ENCODE measurements around the gene DNASE1.

Gene DNASE1

GRCh38 chr16:3641801-3642396 lies 12.6 kb upstream of the DNASE1 start:
- no peak for DNase-seq (ENCODE audit: low read depth, low spot score)
- WGBS (ENCODE audit: insufficient coverage, insufficient read length) = no CpG with 5 or more reads among the region's 9 CpGs
- Histone ChIP-seq H3K4me3 (ENCODE audit: low read length) (no peak overlapping the region), H3K27me3 (ENCODE audit: control insufficient read depth, insufficient read depth, low read length) (no peaks in the 10 kb centered on the region), H3K4me1 (ENCODE audit: control insufficient read depth, insufficient read depth, low read length) (peaks cover 12% of the 10 kb centered on the region), H3K9me3 (ENCODE audit: control insufficient read depth, insufficient read depth, low read length) (no peaks in the 10 kb centered on the region), H3K27ac (ENCODE audit: low read length) (no peak overlapping the region), H3K36me3 (ENCODE audit: control insufficient read depth, insufficient read depth, low read length) (peaks cover 2% of the 10 kb centered on the region; the same call in 1 of the 2 replicates)

GRCh38 chr16:3642397-3643094 lies 11.9 kb upstream of the DNASE1 start:
- no peak overlapping the region for H3K27ac ChIP-seq (ENCODE audit: low read length)
- DNase-seq (ENCODE audit: low read depth, low spot score) = no peak

GRCh38 chr16:3643095-3643730 lies 11.3 kb upstream of the DNASE1 start:
- H3K27ac ChIP-seq (ENCODE audit: low read length) = no peak overlapping the region
- WGBS (ENCODE audit: insufficient coverage, insufficient read length) = no CpG with 5 or more reads among the region's 14 CpGs
- H3K9me3 ChIP-seq (ENCODE audit: control insufficient read depth, insufficient read depth, low read length) = no peaks in the 10 kb centered on the region
- H3K4me3 ChIP-seq (ENCODE audit: low read length) = no peak overlapping the region
- peaks cover 2% of the 10 kb centered on the region; the same call in 1 of the 2 replicates for H3K36me3 ChIP-seq (ENCODE audit: control insufficient read depth, insufficient read depth, low read length)
- H3K4me1 ChIP-seq (ENCODE audit: control insufficient read depth, insufficient read depth, low read length) = peaks cover 12% of the 10 kb centered on the region
- H3K27me3 ChIP-seq (ENCODE audit: control insufficient read depth, insufficient read depth, low read length) = no peaks in the 10 kb centered on the region
- no peak for DNase-seq (ENCODE audit: low read depth, low spot score)

More at GRCh38 chr16:3642397-3643094, 11.9 kb upstream of the DNASE1 start:
- no peaks in the 10 kb centered on the region for H3K9me3 ChIP-seq (ENCODE audit: control insufficient read depth, insufficient read depth, low read length)
- H3K4me3 ChIP-seq (ENCODE audit: low read length) = no peak overlapping the region
- H3K4me1 ChIP-seq (ENCODE audit: control insufficient read depth, insufficient read depth, low read length) = peaks cover 12% of the 10 kb centered on the region
- H3K36me3 ChIP-seq (ENCODE audit: control insufficient read depth, insufficient read depth, low read length) = peaks cover 2% of the 10 kb centered on the region; the same call in 1 of the 2 replicates
- WGBS (ENCODE audit: insufficient coverage, insufficient read length) = no CpG with 5 or more reads among the region's 21 CpGs
- H3K27me3 ChIP-seq (ENCODE audit: control insufficient read depth, insufficient read depth, low read length) = no peaks in the 10 kb centered on the region

- H3K27ac ChIP-seq (ENCODE audit: low read length) = no peak overlapping the region
- no peaks in the 10 kb centered on the region for H3K27me3 ChIP-seq (ENCODE audit: control insufficient read depth, insufficient read depth, low read length)
- peaks cover 2% of the 10 kb centered on the region; the same call in 1 of the 2 replicates for H3K36me3 ChIP-seq (ENCODE audit: control insufficient read depth, insufficient read depth, low read length)
- no peak overlapping the region for H3K4me3 ChIP-seq (ENCODE audit: low read length)
- no CpG with 5 or more reads among the region's 6 CpGs for WGBS (ENCODE audit: insufficient coverage, insufficient read length)
- no peak for DNase-seq (ENCODE audit: low read depth, low spot score)
- H3K4me1 ChIP-seq (ENCODE audit: control insufficient read depth, insufficient read depth, low read length) = peaks cover 12% of the 10 kb centered on the region
- H3K9me3 ChIP-seq (ENCODE audit: control insufficient read depth, insufficient read depth, low read length) = no peaks in the 10 kb centered on the region
Observed at GRCh38 chr16:3645108-3645503, 9.4 kb upstream of the DNASE1 start.

- Histone ChIP-seq H3K9me3 (ENCODE audit: control insufficient read depth, insufficient read depth, low read length) (no peaks in the 10 kb centered on the region), H3K27ac (ENCODE audit: low read length) (no peak overlapping the region), H3K4me3 (ENCODE audit: low read length) (no peak overlapping the region), H3K36me3 (ENCODE audit: control insufficient read depth, insufficient read depth, low read length) (peaks cover 2% of the 10 kb centered on the region), H3K27me3 (ENCODE audit: control insufficient read depth, insufficient read depth, low read length) (no peaks in the 10 kb centered on the region), H3K4me1 (ENCODE audit: control insufficient read depth, insufficient read depth, low read length) (peaks cover 12% of the 10 kb centered on the region)
- WGBS (ENCODE audit: insufficient coverage, insufficient read length) = no CpG with 5 or more reads among the region's 19 CpGs
- DNase-seq (ENCODE audit: low read depth, low spot score) = peak; percentile 45
Observed at GRCh38 chr16:3645504-3646347, 8.8 kb upstream of the DNASE1 start.

- Histone ChIP-seq H3K27ac (ENCODE audit: low read length) (no peak overlapping the region), H3K4me3 (ENCODE audit: low read length) (no peak overlapping the region), H3K27me3 (ENCODE audit: control insufficient read depth, insufficient read depth, low read length) (no peaks in the 10 kb centered on the region), H3K9me3 (ENCODE audit: control insufficient read depth, insufficient read depth, low read length) (no peaks in the 10 kb centered on the region), H3K36me3 (ENCODE audit: control insufficient read depth, insufficient read depth, low read length) (peaks cover 2% of the 10 kb centered on the region), H3K4me1 (ENCODE audit: control insufficient read depth, insufficient read depth, low read length) (peaks cover 10% of the 10 kb centered on the region)
- WGBS (ENCODE audit: insufficient coverage, insufficient read length) = no CpG with 5 or more reads among the region's 15 CpGs
- no peak for DNase-seq (ENCODE audit: low read depth, low spot score)
Observed at GRCh38 chr16:3646348-3646920, 8.1 kb upstream of the DNASE1 start.

GRCh38 chr16:3650631-3651265 lies 3.7 kb upstream of the DNASE1 start:
- WGBS (ENCODE audit: insufficient coverage, insufficient read length) = no CpG with 5 or more reads among the region's 13 CpGs
- no peaks in the 10 kb centered on the region for H3K27me3 ChIP-seq (ENCODE audit: control insufficient read depth, insufficient read depth, low read length)
- peaks cover 9% of the 10 kb centered on the region for H3K36me3 ChIP-seq (ENCODE audit: control insufficient read depth, insufficient read depth, low read length)
- no peak overlapping the region for H3K4me3 ChIP-seq (ENCODE audit: low read length)
- H3K9me3 ChIP-seq (ENCODE audit: control insufficient read depth, insufficient read depth, low read length) = no peaks in the 10 kb centered on the region
- no peak overlapping the region for H3K27ac ChIP-seq (ENCODE audit: low read length)
- H3K4me1 ChIP-seq (ENCODE audit: control insufficient read depth, insufficient read depth, low read length) = peaks cover 10% of the 10 kb centered on the region
- DNase-seq (ENCODE audit: low read depth, low spot score) = no peak

- Histone ChIP-seq H3K27me3 (ENCODE audit: control insufficient read depth, insufficient read depth, low read length) (no peaks in the 10 kb centered on the region), H3K36me3 (ENCODE audit: control insufficient read depth, insufficient read depth, low read length) (peaks cover 16% of the 10 kb centered on the region), H3K9me3 (ENCODE audit: control insufficient read depth, insufficient read depth, low read length) (no peaks in the 10 kb centered on the region), H3K4me1 (ENCODE audit: control insufficient read depth, insufficient read depth, low read length) (peaks cover 7% of the 10 kb centered on the region), H3K27ac (ENCODE audit: low read length) (no peak overlapping the region), H3K4me3 (ENCODE audit: low read length) (no peak overlapping the region)
- no peak for DNase-seq (ENCODE audit: low read depth, low spot score)
- no CpG with 5 or more reads among the region's 18 CpGs for WGBS (ENCODE audit: insufficient coverage, insufficient read length)
Observed at GRCh38 chr16:3651461-3652372, 2.8 kb upstream of the DNASE1 start.

Data from iPS DF 6.9 (cell line).